Lower leg skin (tissue), 4 donors: Measurements from ENCODE around the gene SLC6A3. TPM values are rescaled to one million over a fixed set of nuclear protein-coding genes. Genes with fewer than 3 reads are reported as not detected.

ENCODE experiments used
- DNase-seq, 2 donors: peaks; one replicate each; pipeline ENCODE4 v3.0.0-alpha.2; 2019; ENCODE audit warnings: low spot score in 2 of 2
- H3K4me3 ChIP-seq: fragments of 200-600 bp; sonication (generic); 2 replicates; pipeline ENCODE4 v1.5.1; 2017; ENCODE audit warnings: mild to moderate bottlenecking, low read depth; ENCODE audit not compliant: poor library complexity, severe bottlenecking
- POLR2A ChIP-seq, 2 donors: fragments of 450-650 bp; IDR thresholded peaks; one replicate each; pipeline ENCODE4 v1.6.1; 2016 to 2017; ENCODE audit warnings: antibody characterized with exemption in 2 of 2, mild to moderate bottlenecking in 1 of 2, moderate library complexity in 1 of 2
- WGBS, 2 donors: methylation state at CpG; one replicate each; pipeline ENCODE4 v1.1.5; 2018; 5-methylcytosine and 5-hydroxymethylcytosine counted together
- intact Hi-C: fragments of 100-400 bp; cut with DNase I; formaldehyde crosslinking; loops from one replicate; pipeline ENCODE4 v1.15.0; 2023; ENCODE audit warnings: low total_unique reads
- total RNA-seq, 4 donors: library from RNA; depleted of rRNA; stranded (reverse); fragments of >200 nt; gene quantifications; one replicate each; pipeline ENCODE4 v1.1.0, GENCODE V29; 2016
- TF ChIP-seq, protein P1 (sequence below), 3 donors: fragments of 450-650 bp; IDR thresholded peaks; one replicate each; pipeline ENCODE4 v1.5.1; 2016; ENCODE audit warnings: antibody characterized with exemption in 3 of 3, mild to moderate bottlenecking in 3 of 3, moderate library complexity in 2 of 3

SLC6A3 gene
- total RNA-seq, 4 donors from 2014 or later, result not detected

DNA sequence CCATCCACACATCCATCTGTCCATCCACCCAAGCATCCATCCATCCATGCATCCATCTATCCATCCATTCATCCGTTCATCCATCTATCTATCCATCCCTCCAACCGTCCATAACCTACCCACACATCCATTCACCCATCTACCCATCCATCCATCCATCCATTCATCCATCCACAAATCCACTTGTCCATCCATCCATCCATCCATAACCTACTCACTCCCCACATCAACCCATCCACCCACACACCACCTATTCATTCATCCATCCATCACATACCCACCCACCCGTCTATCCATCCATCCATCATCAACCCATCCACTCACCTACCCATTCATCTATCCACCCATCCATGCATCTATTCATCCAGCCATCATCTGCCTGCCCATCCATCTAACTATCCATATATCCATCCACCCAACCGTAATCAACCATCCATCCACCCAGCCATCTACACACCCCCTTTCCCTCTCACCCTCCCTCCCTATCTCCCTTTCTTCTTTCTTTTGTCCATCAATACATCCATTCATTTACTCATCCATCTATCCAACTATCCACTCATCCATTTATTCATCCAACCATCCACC lies 56.8 kb downstream of the SLC6A3 start:
- intact Hi-C loops, result no loop called here
- WGBS, 2 donors, result 89 to 92% methylated on average over 4 of the region's 4 CpGs
- no peak for TF ChIP-seq POLR2A (IDR thresholded peaks at IDR 0.05)
- TF ChIP-seq, protein P1, sequence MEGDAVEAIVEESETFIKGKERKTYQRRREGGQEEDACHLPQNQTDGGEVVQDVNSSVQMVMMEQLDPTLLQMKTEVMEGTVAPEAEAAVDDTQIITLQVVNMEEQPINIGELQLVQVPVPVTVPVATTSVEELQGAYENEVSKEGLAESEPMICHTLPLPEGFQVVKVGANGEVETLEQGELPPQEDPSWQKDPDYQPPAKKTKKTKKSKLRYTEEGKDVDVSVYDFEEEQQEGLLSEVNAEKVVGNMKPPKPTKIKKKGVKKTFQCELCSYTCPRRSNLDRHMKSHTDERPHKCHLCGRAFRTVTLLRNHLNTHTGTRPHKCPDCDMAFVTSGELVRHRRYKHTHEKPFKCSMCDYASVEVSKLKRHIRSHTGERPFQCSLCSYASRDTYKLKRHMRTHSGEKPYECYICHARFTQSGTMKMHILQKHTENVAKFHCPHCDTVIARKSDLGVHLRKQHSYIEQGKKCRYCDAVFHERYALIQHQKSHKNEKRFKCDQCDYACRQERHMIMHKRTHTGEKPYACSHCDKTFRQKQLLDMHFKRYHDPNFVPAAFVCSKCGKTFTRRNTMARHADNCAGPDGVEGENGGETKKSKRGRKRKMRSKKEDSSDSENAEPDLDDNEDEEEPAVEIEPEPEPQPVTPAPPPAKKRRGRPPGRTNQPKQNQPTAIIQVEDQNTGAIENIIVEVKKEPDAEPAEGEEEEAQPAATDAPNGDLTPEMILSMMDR (IDR thresholded peaks at IDR 0.05), result no peak
- no peak overlapping the region for H3K4me3 ChIP-seq
- no peak for DNase-seq

DNA sequence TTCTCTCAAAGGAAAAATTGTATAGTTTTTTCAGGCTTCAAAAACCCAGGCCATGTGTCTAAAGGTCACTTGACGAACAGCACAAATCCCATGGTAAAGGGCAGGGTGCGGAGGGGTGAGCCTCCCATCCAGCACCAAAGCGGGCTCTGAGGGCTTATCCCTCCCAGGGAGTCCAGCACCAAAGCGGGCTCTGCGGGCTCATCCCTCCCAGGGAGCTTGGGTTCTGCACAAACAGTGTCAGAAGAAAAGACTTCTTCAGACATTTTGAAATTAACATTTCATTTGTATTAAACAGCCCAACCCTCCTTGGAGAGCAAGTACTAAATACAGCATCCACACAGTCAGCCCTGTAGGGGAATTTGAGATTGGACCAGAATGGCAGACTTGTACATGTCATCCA lies 57.4 kb downstream of the SLC6A3 start:
- 83 to 92% methylated on average over 5 of the region's 5 CpGs for WGBS, 2 donors
- TF ChIP-seq, protein P1 (IDR thresholded peaks at IDR 0.05), result no peak
- TF ChIP-seq POLR2A (IDR thresholded peaks at IDR 0.05), result no peak
- no peak for DNase-seq
- intact Hi-C loops, result no loop called here
- no peak overlapping the region for H3K4me3 ChIP-seq

DNA sequence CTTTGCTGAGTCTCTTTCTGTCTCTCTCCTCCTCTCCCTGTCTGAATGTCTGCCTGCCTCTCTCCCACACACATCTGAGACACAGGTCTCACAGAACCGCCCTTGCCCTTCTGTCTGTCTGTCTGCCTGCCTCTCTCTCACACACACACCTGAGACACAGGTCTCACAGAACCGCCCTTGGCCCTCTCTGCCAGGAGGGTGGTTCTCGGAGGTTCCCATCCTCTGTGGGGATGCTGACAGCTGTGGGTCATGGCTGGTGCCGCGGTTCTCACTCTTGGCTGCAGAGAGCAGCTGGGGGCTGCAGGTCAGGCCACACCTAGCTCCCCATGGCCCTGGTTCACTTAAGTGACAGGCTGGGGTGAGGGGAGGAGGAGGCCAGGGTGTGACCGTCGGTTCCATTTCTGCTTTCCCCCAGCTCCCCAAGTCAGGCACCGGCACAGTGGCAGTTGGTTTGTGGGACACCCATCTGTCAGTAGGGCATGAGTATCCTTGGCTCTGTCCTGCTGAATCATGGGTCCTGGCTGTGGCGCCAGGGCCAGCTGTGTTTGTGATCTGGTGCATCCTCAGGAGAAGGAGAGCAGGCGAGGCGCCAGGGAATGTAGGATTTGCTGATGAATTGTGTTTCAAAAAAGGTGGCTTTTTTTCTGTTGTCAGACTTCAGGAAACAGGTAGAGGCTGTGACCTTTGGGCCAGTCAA lies 58.0 kb downstream of the SLC6A3 start:
- intact Hi-C loops, result no loop called here
- 53 to 65% methylated on average over 8 to 11 of the region's 11 CpGs for WGBS, 2 donors
- TF ChIP-seq, protein P1 (IDR thresholded peaks at IDR 0.05), result no peak
- TF ChIP-seq POLR2A (IDR thresholded peaks at IDR 0.05), result no peak
- no peak for DNase-seq
- H3K4me3 ChIP-seq, result no peak overlapping the region

DNA sequence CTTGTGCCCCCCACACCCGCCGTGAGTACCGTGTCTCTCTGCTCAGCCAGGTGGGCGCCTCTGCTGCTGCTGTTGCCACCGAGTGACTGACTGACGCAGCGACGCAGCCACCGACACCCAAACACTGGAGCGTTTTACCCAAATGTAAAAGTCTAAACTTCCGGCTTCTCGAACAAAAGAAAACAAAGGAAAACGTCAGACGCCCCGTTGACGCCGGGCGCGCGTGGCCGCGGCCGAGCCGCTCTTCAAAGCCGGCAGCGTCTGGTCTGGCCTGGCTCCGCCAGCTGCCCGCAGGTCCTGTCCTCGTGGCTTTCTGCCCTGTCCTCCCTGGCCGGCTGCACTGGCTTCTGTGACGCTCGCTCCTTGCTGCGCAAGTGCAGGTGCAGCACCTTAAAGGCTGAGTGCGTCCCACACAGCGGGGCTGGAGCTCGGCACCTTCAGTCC lies 58.9 kb downstream of the SLC6A3 start:
- H3K4me3 ChIP-seq, result peak overlapping the region; percentile 35
- TF ChIP-seq, protein P1 (IDR thresholded peaks at IDR 0.05), result no peak
- TF ChIP-seq POLR2A (IDR thresholded peaks at IDR 0.05), result no peak
- WGBS, 2 donors, result 0 to 1% methylated on average over 11 to 33 of the region's 36 CpGs
- intact Hi-C loops, result no loop called here
- DNase-seq, result peak; percentile 38 to 90

DNA sequence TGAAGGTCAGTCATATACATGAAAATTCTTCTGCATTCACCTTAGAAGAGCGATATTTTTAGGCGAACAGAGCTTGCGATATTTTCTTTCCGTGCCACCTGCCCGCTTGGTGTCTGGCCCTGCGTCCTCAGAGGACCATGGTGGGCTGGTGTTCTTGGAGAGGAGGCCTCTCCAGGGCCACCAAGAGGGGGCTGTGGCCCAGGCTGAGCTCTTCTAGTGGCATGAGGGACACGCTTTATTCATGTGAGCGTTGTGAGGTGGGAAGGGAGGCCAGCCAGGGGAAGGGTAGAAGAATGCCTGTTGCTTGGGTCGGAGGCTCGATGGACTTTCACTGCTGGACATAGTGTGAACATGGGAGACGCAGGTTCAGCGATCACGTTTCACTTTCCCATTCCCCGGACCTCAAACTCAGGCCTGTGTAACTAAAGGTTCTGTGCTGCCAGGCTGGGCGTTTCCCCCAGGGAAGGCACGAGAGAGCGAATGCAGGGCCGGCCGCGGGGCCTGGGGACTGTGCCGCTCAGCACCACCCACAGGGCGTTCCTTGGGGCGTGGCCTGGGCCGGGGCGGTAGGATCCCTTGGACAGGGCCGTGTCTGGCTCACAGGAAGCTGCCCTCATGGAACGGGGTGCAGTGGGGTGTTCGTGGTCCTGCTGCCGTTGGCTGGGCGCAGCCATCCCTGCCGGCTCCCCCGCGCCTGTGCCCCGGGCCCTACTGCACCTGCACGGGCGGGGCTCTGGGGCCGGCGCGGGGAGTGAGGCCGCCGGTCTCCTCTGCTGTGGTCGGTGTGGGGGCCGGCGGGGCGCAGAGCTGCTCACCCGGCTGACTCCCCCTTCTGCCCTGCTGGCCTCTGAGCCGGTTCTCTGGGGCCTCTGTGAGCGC lies 59.6 kb downstream of the SLC6A3 start:
- peak; percentile 84 to 97 for DNase-seq
- H3K4me3 ChIP-seq, result peak overlapping the region; percentile 35
- intact Hi-C loops, result no loop called here
- 17 to 21% methylated on average over 28 to 35 of the region's 48 CpGs for WGBS, 2 donors
- TF ChIP-seq, protein P1 (IDR thresholded peaks at IDR 0.05), result no peak
- TF ChIP-seq POLR2A (IDR thresholded peaks at IDR 0.05), result no peak
